Tibial nerve (tissue), 4 donors: Measurements from ENCODE around the gene PRCD.

Experiments
- CTCF ChIP-seq, 5 experiments: fragments of 200-600 bp in 3 of 5; fragments of 450-650 bp in 2 of 5; sonication (generic) in 3 of 5; IDR thresholded peaks; one replicate each; pipeline ENCODE4 v1.5.1; 2016 to 2019; ENCODE audit warnings: antibody characterized with exemption in 5 of 5, mild to moderate bottlenecking in 3 of 5, moderate library complexity in 2 of 5
- EP300 ChIP-seq, 2 donors: sonication (generic); formaldehyde crosslinking; IDR thresholded peaks; one replicate each; pipeline ENCODE4 v1.6.1; 2017; ENCODE audit warnings: antibody characterized with exemption in 2 of 2, mild to moderate bottlenecking in 1 of 2
- POLR2A ChIP-seq, 2 donors: fragments of 450-650 bp; IDR thresholded peaks; one replicate each; pipeline ENCODE4 v1.6.1; 2017; ENCODE audit warnings: antibody characterized with exemption in 2 of 2, mild to moderate bottlenecking in 2 of 2, moderate library complexity in 2 of 2

- TF ChIP-seq POLR2A (IDR thresholded peaks at IDR 0.05): no peak
- no peak for TF ChIP-seq CTCF (IDR thresholded peaks at IDR 0.05)
- no peak for TF ChIP-seq EP300 (IDR thresholded peaks at IDR 0.05)
Measured at GRCh38 chr17:76560877-76561221, 21.0 kb downstream of the PRCD start.
